GM19455 (cell line): ENCODE measurements around the gene C8G.

Experiments used
- ATAC-seq: cut with Tn5 transposase; IDR thresholded peaks from one replicate; pipeline ENCODE4 v1.9.1; 2021; ENCODE audit not compliant: unreplicated experiment

C8G gene

DNA sequence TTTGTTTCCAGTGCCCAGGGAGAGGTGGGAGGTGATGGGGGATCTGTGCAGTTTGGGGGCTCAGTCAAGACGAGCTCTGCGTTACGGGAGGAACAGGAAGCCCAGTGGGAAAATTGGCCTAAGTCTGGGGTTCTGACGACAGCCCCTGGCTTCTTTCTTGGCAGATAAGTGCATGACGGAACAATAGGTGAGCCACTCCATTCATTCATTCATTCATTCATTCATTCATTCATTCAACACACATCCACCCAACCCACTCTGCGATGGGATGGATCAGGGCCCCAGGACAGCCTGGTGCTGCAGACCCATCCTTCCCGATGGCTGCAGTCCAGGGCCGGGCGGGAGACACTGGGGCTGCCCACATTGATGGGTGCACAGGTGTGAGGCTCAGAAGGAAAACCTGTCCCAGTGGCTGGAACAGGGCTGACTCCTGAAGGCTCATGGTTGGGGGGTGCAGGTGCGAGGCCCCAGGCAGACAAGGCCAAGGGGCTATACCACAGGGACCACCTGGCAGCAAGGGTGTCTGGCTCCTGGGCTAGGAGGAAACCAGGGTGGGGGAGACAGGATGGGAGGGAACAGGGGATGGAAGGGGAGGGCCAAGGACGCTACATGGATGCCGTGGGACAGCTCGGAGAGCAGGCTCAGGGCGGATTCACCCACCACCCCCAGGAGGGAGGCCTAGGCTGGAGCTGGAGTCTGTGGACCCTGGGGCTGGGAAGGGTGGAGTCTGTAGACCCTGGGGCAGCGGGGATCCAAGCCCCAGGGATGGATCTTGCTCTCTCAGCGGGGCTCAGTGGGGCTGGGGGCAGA lies 35.8 kb downstream of the C8G start:
- no peak for ATAC-seq

DNA sequence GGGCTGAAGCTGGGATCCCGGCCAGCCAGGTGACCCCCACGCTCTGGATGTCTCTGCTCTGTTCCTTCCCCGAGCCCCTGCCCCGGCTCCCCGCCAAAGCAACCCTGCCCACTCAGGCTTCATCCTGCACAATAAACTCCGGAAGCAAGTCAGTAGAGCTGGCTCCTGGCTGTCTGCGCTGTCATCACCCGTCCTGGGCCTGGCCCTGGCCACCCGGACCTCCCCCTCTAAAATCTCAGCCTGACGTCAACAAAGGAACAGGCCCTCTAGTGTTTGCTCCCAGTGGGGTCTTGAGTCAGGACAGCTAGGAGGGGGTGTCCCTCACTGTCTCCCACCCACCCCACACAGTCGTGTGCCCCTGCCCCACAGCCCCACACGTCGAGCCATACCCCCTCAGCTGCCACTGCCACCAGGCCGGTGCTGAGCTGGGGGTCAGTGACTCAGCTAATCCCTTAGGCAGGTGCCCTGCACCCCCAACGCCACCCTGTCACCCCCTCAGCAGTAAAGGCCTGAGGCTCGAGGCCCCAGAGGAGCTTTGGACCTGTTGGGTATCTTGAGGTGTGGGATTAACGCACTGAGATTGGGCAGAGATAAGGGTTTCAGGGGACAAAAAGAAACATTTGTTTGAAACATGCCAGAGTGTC lies 36.7 kb downstream of the C8G start:
- no peak for ATAC-seq

DNA sequence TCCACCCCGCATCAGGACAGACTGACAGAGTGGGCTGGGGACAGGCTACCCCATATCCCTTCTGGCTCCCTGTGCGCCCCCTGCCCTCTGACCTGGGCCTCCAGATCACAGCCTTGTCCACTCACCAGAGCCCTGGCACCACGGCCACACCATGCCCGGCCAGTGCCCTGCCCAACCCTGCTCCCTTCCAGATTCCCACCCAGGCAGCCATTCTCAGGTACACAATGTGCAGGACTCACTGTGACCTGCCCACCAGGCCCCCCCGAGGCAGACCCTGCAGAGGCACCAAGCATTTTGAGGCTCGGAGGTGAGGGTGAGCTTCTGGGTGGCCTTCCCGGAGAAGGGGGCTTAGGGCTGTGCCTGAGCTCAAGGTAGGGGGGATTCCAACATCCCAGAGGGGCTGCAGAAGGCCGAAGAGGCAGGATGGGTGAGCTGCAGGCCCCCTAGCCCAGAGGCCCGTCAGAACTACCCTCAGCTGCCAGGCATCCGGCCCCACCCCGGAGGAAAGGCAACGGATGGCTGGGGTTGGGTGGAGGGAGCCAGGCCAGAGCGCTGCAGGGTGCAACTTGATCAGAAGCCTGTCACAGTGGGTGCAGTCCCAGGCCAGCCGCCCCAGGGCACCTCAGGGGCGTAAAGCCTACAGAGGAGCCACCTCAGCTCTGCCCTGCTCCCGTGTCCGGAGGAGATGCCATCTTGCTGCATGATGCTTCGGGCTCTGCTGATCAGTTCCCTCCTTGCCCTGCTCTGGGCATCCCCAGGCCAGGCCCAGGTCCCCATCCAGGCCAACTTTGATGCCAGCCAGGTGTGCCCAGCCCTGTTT lies 37.4 kb downstream of the C8G start, which contains the start of gene LCNL1:
Gene LCNL1, plus strand, starts transcription at position 762 of the 820 bp plus-strand sequence. CDS start 594 bp downstream, outside the sequence.
- no peak for ATAC-seq

DNA sequence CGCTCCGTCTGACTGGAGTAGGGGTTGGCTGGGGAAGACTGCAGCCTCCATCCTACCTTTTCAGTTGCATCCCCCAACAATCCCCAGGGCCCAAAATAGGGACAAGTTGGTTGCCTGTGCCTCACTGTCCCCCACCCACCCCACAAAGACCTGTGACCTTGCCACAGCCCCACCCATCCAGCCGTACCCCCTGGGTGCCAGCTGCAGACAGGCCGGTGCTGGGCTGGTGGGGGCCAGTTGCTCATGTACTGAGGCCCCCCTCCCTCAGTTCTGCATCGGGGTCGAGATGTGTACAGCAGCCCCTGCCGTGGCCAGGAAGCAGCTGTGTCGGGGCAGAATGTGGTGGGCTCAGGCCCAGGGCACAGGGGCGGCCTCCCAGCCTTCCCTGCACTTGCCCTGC lies 38.1 kb downstream of the C8G start:
- no peak for ATAC-seq

- ATAC-seq, result no peak
Observed at GRCh38 chr9:136983656-136984314, 38.7 kb downstream of the C8G start.

DNA sequence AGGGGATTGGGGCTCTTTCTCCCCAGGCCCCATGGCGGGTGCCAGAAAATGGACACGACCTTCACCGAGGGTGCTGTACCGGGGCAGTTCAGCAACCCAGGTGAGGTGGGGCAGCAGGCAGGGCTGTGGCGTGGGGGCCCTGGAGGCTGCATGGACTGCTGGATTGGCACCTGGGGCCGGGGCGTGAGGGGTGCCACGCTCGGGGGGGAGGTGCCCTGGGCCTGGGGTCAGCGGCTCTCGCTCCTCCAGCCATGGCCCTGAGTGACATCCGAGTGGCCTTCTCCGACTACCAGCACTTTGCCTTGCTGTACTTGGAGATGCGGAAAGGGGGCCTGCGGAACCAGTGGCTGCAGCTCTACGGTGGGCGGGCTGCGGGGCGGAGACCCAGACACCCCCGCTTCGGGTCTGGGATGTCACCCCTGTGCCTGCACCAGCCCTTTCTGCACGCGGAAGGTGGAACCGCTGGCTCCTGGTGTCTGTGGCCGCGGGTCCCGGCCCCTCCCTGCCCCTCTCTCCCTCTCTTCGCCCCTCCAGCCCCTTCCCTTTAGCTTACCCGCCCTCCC lies 39.5 kb downstream of the C8G start:
- no peak for ATAC-seq

- ATAC-seq, result no peak
Observed at GRCh38 chr9:136985027-136985602, 40.1 kb downstream of the C8G start.

GRCh38 chr9:136985853-136986252 lies 40.8 kb downstream of the C8G start:
- ATAC-seq, result no peak

GRCh38 chr9:136988872-136989271 lies 43.8 kb downstream of the C8G start:
- no peak for ATAC-seq

DNA sequence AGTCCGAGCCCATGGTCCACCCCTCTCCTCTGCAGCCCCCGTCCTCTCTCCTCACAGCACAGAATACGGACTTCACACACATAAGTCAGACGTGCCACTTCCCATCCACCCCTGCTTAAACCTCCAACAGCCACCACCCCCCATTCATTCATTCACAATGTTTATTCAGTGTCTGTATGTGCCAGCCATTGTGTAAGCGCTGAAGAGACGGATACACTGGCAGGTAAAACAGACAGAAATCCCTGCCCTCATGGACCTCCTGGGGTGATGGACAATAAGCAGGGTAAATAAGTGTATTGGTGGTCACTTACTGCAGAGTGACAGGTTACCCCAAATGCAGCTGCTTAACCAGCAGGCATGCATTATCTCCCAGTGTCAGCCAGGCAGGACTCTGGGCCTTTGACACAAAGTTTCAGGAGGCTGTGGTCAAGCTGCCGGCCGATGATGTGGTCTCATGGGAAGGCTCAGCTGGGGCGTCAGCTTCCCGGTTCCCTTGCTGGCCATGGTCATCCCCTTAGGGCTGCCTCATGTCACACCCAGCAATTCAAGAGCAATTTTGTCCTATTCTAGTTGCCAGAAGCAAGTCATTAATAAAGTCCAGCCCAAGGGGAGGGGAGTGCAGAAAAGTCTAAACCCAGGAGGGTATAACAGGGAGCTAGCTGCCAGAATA lies 45.3 kb downstream of the C8G start:
- no peak for ATAC-seq

DNA sequence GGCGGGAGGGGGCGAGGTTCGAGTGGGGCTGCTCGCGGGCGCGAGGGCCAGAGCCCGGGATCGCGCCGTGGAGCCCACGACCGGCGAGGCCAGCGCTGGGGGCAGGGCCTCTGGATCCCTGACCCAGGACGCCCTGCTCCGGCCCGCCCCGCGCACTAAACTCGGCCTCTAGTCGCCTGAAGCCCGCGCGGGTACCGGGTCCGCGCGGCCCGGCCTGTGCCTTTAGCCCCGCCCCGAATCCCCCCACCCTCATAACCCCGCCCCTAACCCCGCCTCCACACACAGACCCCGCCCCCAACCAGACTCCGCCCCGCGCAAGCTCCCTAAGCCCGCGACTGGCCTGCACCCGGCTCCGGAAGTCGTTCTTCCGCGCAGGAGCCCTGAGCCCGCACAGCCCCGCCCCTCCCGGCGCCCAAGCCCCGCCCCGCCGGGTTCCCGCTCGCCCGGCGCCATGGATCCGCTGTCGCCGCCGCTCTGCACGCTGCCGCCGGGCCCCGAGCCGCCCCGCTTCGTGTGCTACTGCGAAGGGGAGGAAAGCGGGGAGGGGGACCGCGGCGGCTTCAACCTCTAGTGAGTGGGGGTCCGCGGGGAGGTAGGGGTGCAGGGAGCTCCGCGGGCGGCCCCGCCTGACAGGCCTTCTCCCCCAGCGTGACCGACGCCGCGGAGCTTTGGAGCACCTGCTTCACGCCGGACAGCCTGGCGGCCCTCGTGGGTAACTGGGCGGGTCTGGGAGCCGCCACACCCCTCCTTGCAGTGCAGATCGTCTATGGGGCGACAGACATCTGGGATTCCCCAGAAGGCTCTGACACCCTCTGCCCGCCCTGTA lies 47.2 kb downstream of the C8G start, which contains the start of gene PAXX:
Gene PAXX, plus strand, starts transcription at position 430 of the 826 bp plus-strand sequence. Its CDS starts 22 bp downstream, at position 452.
- peak; percentile 77 for ATAC-seq

DNA sequence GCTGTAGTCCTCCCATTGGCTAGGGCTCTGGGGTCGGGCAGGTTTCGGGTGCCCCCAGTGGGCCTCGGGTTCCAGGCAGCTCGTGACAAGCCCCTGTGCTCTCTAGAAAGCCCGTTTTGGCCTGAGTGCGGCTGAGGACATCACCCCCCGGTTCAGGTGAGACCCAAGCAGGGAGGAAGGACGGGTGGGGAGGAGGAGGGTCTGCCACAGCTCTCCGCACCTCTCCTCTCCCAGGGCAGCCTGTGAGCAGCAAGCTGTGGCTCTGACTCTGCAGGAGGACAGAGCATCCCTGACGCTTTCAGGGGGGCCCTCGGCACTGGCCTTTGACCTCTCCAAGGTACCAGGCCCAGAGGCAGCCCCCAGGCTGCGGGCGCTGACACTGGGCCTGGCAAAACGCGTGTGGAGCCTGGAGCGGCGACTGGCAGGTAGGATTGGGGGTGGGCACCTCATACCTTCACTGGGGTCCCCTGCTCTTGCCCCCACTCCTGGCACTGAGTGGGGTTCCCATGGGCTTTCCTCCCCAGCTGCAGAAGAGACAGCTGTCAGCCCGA lies 47.9 kb downstream of the C8G start:
- peak; percentile 10 for ATAC-seq

DNA sequence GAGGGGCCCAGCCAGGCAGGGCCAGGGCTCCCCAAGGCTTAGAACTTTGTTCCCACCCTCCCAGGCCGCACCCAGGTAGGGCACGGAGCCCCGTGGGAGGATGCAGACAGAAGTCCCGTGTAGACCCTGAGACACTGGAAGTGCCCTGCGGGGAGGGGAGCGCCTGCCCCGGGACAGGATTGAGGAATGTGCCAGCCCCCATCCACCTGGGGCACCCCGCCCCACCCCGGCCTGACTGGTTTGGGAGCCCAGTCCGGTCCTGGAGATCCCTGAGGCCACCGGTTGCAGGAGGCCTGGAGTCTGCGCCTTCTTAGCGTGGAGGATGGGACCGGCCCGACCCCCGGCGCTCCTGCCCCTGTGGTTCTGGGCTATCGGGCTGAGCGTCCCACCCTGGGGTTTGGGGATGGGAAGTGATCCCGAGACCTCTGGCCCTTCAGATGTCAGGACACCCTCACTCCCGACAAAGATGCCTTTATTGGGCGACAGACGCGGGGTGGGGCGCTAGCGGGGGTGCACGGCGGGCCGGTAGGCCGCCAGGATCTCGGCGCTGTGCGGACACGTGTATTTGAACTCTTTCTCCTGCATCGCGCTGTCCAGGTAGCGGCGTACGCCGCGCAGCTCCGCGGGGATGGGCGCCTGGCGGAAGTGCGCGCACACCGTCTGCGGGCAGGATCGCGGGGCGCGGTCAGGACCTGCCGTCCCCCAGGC lies 49.3 kb downstream of the C8G start:
- no peak for ATAC-seq

- ATAC-seq, result no peak
Observed at GRCh38 chr9:136994888-136995230, 49.8 kb downstream of the C8G start.

DNA sequence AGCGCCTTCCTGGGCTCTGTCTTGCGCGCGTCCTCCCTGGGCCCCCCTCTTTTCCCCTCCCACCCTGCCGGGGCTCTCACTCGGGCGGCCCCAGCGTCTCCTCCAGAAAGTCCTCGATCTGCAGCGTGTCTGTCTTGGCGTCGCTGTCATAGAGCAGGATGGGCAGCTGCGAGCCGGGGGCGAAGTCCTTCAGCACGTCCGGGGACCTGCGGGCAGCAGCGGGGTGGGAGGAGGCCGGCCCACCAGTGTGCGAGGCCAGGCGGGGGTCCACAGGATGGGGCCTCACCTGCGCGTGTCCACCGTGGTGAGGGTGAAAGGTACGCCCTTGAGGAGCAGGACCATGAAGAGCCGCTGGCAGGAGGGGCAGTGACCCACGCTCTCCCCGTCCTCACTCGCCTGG lies 50.3 kb downstream of the C8G start:
- ATAC-seq, result no peak

GRCh38 chr9:136995772-136996311 lies 50.8 kb downstream of the C8G start:
- no peak for ATAC-seq
